HG03135 (cell line): ENCODE data around the gene TMEM185B.

Experiments used
- ATAC-seq: cut with Tn5 transposase; IDR thresholded peaks from one replicate; pipeline ENCODE4 v1.9.1; 2021; ENCODE audit warnings: mild to moderate bottlenecking, moderate library complexity; ENCODE audit not compliant: unreplicated experiment

TMEM185B gene

GRCh38 chr2:120231974-120232635 is 8.9 kb upstream of the TMEM185B start:
- peak; percentile 92 for ATAC-seq

GRCh38 chr2:120231564-120231973 is 8.4 kb upstream of the TMEM185B start:
- peak; percentile 10 for ATAC-seq

- no peak for ATAC-seq
Observed at GRCh38 chr2:120230515-120231471, 7.6 kb upstream of the TMEM185B start.

- no peak for ATAC-seq
Observed at GRCh38 chr2:120229341-120229740, 6.1 kb upstream of the TMEM185B start.

- no peak for ATAC-seq
Observed at GRCh38 chr2:120228503-120228902, 5.3 kb upstream of the TMEM185B start.

GRCh38 chr2:120227111-120227991 is 4.2 kb upstream of the TMEM185B start:
- no peak for ATAC-seq

- no peak for ATAC-seq
Observed at GRCh38 chr2:120226316-120226715, 3.1 kb upstream of the TMEM185B start.

- ATAC-seq: no peak
Observed at GRCh38 chr2:120225549-120226065, 2.4 kb upstream of the TMEM185B start.

- no peak for ATAC-seq
Observed at GRCh38 chr2:120224735-120225548, 1.7 kb upstream of the TMEM185B start.

GRCh38 chr2:120224256-120224655 is 1.1 kb upstream of the TMEM185B start:
- no peak for ATAC-seq

- no peak for ATAC-seq
Observed at GRCh38 chr2:120222186-120223033, 790 bp downstream of the TMEM185B start.

GRCh38 chr2:120221616-120222015 is 1.6 kb downstream of the TMEM185B start:
- no peak for ATAC-seq

- no peak for ATAC-seq
Observed at GRCh38 chr2:120220756-120221155, 2.4 kb downstream of the TMEM185B start.

- no peak for ATAC-seq
Observed at GRCh38 chr2:120219766-120220165, 3.4 kb downstream of the TMEM185B start.

- no peak for ATAC-seq
Observed at GRCh38 chr2:120219291-120219690, 3.9 kb downstream of the TMEM185B start.

- no peak for ATAC-seq
Observed at GRCh38 chr2:120218181-120218580, 5.0 kb downstream of the TMEM185B start.

- ATAC-seq: no peak
Observed at GRCh38 chr2:120210270-120210693, 12.9 kb downstream of the TMEM185B start.

- ATAC-seq: no peak
Observed at GRCh38 chr2:120209427-120210269, 13.6 kb downstream of the TMEM185B start.
